HEK293 (cell line): ENCODE data around the gene CDKAL1.

Experiments
- CTCF ChIA-PET: fragments of 350-600 bp; formaldehyde crosslinking; extraction: SDS; loops from one replicate; lab custom pipeline; 2021; ENCODE audit warnings: antibody characterized with exemption; lab: Yijun Ruan, JAX
- POLR2A ChIA-PET: fragments of 300-600 bp; formaldehyde crosslinking; extraction: SDS; loops from one replicate; lab custom pipeline; 2020; ENCODE audit warnings: antibody characterized with exemption, inconsistent platforms; lab: Yijun Ruan, JAX
- H3K27ac ChIP-seq: fragments of 200-500 bp; sonication (Bioruptor generic); 2 replicates; pipeline ENCODE4 v1.5.1; 2014; ENCODE audit warnings: low read depth, low read length, control low read depth, inconsistent platforms; ENCODE audit errors: extremely low read depth
- H3K36me3 ChIP-seq, 2 experiments: fragments of 200-500 bp in 1 of 2; sonication (Bioruptor generic) in 1 of 2; 1 replicate in 1 of 2; 2 replicates in 1 of 2; pipeline ENCODE4 v1.5.1; 2014 to 2017; ENCODE audit warnings: inconsistent platforms in 2 of 2, low read length in 2 of 2; ENCODE audit not compliant: control insufficient read depth in 2 of 2, insufficient read depth in 1 of 2
- H3K4me1 ChIP-seq: fragments of 200-500 bp; sonication (Bioruptor generic); 2 replicates; pipeline ENCODE4 v1.5.1; 2014; ENCODE audit warnings: mild to moderate bottlenecking, low read length, inconsistent platforms; ENCODE audit not compliant: control insufficient read depth, insufficient read depth
- H3K4me3 ChIP-seq: 2 replicates; pipeline ENCODE4 v1.5.1; 2011; ENCODE audit warnings: low read depth, mild to moderate bottlenecking, control low read depth, low read length, moderate library complexity
- H3K9me3 ChIP-seq: fragments of 200-500 bp; sonication (Bioruptor generic); 2 replicates; pipeline ENCODE4 v1.5.1; 2014; ENCODE audit warnings: low read depth, low read length, inconsistent platforms; ENCODE audit not compliant: control insufficient read depth, insufficient read depth
- EGR2 ChIP-seq: fragments of 450-650 bp; formaldehyde crosslinking; IDR thresholded peaks from 2 replicates; pipeline ENCODE4 v1.5.1; 2016; ENCODE audit warnings: low read depth, missing biosample characterization, missing genetic modification characterization
- GLIS2 ChIP-seq: fragments of 450-650 bp; formaldehyde crosslinking; IDR thresholded peaks from 2 replicates; pipeline ENCODE4 v1.5.1; 2016; ENCODE audit warnings: missing biosample characterization, missing genetic modification characterization
- HOXD13 ChIP-seq: sonication (generic); formaldehyde crosslinking; IDR thresholded peaks from 2 replicates; pipeline ENCODE4 v1.8.0; 2022; ENCODE audit warnings: missing genetic modification reagents, borderline replicate concordance
- MYNN ChIP-seq: fragments of 450-650 bp; formaldehyde crosslinking; IDR thresholded peaks from 2 replicates; pipeline ENCODE4 v1.5.1; 2016; ENCODE audit warnings: missing biosample characterization, missing genetic modification characterization, borderline replicate concordance
- SETDB1 ChIP-seq: IDR thresholded peaks from one replicate; pipeline ENCODE4 v1.6.1; 2017; ENCODE audit warnings: mild to moderate bottlenecking, low read length, moderate library complexity, mixed read lengths; ENCODE audit not compliant: insufficient read length
- ZBTB1 ChIP-seq: fragments of 450-650 bp; formaldehyde crosslinking; IDR thresholded peaks from 2 replicates; pipeline ENCODE4 v1.5.1; 2016; ENCODE audit warnings: missing biosample characterization, missing genetic modification characterization
- ZBTB21 ChIP-seq: fragments of 450-650 bp; formaldehyde crosslinking; IDR thresholded peaks from 2 replicates; pipeline ENCODE4 v1.5.1; 2017; ENCODE audit warnings: missing biosample characterization, missing genetic modification characterization
- ZNF132 ChIP-seq: fragments of 450-650 bp; formaldehyde crosslinking; IDR thresholded peaks from 2 replicates; pipeline ENCODE4 v1.5.1; 2017; ENCODE audit warnings: missing biosample characterization, missing genetic modification characterization, borderline replicate concordance
- ZNF169 ChIP-seq: fragments of 450-650 bp; formaldehyde crosslinking; IDR thresholded peaks from 2 replicates; pipeline ENCODE4 v1.5.1; 2016; ENCODE audit warnings: missing biosample characterization, missing genetic modification characterization
- ZNF324 ChIP-seq: fragments of 450-650 bp; formaldehyde crosslinking; IDR thresholded peaks from 2 replicates; pipeline ENCODE4 v1.5.1; 2016; ENCODE audit warnings: missing biosample characterization, missing genetic modification characterization
- ZNF416 ChIP-seq: fragments of 450-650 bp; formaldehyde crosslinking; IDR thresholded peaks from 2 replicates; pipeline ENCODE4 v1.5.1; 2016; ENCODE audit warnings: missing biosample characterization, missing genetic modification characterization
- ZNF48 ChIP-seq: fragments of 450-650 bp; formaldehyde crosslinking; IDR thresholded peaks from 2 replicates; pipeline ENCODE4 v1.5.1; 2016; ENCODE audit warnings: missing biosample characterization, missing genetic modification characterization
- ZNF585B ChIP-seq: fragments of 450-650 bp; formaldehyde crosslinking; IDR thresholded peaks from 2 replicates; pipeline ENCODE4 v1.5.1; 2016; ENCODE audit warnings: missing biosample characterization, missing genetic modification characterization
- ZNF600 ChIP-seq: fragments of 450-650 bp; formaldehyde crosslinking; IDR thresholded peaks from 2 replicates; pipeline ENCODE4 v1.5.1; 2016; ENCODE audit warnings: missing biosample characterization, missing genetic modification characterization
- ZNF654 ChIP-seq: fragments of 450-650 bp; formaldehyde crosslinking; IDR thresholded peaks from 2 replicates; pipeline ENCODE4 v1.5.1; 2016; ENCODE audit warnings: low read depth, missing biosample characterization, missing genetic modification characterization
- TF ChIP-seq, protein P1 (sequence below): fragments of 450-650 bp; formaldehyde crosslinking; IDR thresholded peaks from 2 replicates; pipeline ENCODE4 v1.5.1; 2016; ENCODE audit warnings: missing biosample characterization, missing genetic modification characterization
- TF ChIP-seq, protein P2 (sequence below): fragments of 450-650 bp; formaldehyde crosslinking; IDR thresholded peaks from 2 replicates; pipeline ENCODE4 v1.5.1; 2016; ENCODE audit warnings: missing biosample characterization, missing genetic modification characterization
- TF ChIP-seq, protein P3 (sequence below): fragments of 450-650 bp; IDR thresholded peaks from 2 replicates; pipeline ENCODE4 v1.5.1; 2018; ENCODE audit warnings: missing biosample characterization, mild to moderate bottlenecking, missing genetic modification characterization

Gene CDKAL1

DNA sequence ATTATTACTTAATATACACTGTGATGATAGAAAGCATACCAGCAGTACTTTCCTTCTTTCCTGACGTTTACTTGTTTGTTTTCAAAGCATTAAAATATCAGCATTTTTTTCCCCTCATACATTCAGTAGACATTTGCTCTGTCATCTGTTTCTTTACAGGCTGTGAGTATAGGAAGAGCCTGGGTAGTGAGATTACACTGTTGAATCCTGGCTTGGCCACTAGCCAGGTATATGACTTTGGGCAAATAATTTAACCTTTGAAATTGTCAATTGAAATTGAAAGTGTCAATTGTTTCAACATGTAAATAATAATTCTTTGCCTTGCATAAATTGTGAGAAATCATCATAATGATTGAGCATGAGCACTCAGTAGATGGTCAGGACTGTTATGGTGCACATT is 336.2 kb downstream of the CDKAL1 start:
- no peak overlapping the region for H3K27ac ChIP-seq
- CTCF ChIA-PET: no interaction called here
- H3K36me3 ChIP-seq: no peaks in the 10 kb centered on the region
- no peaks in the 10 kb centered on the region for H3K9me3 ChIP-seq
- POLR2A ChIA-PET: no interaction called here
- TF ChIP-seq MYNN (tag by site-specific recombination): no peak
- no peak for TF ChIP-seq ZNF169 (tag by site-specific recombination)
- TF ChIP-seq ZNF48 (tag by site-specific recombination): no peak
- no peak for TF ChIP-seq ZNF132
- TF ChIP-seq HOXD13 (CRISPR knock-in tag): no peak
- TF ChIP-seq, protein P1, sequence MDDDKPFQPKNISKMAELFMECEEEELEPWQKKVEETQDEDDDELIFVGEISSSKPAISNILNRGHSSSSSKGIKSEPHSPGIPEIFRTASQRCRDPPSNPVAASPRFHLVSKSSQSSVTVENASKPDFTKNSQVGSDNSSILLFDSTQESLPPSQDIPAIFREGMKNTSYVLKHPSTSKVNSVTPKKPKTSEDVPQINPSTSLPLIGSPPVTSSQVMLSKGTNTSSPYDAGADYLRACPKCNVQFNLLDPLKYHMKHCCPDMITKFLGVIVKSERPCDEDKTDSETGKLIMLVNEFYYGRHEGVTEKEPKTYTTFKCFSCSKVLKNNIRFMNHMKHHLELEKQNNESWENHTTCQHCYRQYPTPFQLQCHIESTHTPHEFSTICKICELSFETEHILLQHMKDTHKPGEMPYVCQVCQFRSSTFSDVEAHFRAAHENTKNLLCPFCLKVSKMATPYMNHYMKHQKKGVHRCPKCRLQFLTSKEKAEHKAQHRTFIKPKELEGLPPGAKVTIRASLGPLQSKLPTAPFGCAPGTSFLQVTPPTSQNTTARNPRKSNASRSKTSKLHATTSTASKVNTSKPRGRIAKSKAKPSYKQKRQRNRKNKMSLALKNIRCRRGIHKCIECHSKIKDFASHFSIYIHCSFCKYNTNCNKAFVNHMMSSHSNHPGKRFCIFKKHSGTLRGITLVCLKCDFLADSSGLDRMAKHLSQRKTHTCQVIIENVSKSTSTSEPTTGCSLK (tag by site-specific recombination): no peak
- TF ChIP-seq ZNF324 (tag by site-specific recombination): no peak
- no peak for TF ChIP-seq EGR2 (tag by site-specific recombination)
- no peak for TF ChIP-seq ZBTB21
- no peak for TF ChIP-seq GLIS2
- TF ChIP-seq ZNF600: no peak
- peaks cover 11% of the 10 kb centered on the region; the same call in 1 of the 2 replicates for H3K4me1 ChIP-seq
- no peak overlapping the region for H3K4me3 ChIP-seq

DNA sequence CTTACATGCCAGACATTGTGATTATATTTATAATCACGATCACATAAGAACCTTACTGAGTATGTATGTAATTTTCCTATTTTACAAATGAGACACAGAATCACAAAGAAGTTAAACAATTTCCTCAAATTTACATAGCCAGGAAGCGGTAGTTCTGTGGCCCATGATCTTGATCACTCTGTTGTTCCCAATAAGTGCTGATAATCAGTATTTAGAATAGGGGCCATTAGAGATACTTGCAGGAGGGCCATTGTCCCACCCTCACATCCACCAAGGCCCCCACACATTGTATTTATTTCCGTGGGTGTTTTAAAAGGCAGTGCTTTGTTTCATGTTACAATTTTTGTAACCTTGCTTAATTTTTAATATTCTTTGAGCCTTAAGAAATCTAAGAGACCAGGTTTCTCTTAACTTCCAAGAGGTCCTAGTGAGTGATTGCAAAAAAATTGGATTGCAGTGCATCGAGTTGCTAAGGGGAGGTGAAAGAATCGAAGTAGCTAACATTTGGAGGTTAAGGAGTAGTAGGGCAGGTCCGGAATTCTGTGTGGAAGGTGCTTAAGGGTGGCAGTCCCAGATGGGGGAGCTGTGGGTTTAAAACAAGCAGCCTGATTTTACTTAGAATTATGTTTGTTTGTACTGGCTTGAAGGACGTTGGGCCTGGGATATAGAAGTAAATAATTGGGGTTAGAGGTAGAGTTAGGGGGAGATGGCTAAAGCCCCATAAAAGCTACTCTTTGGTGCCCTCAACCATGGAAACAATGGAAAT is 339.4 kb downstream of the CDKAL1 start:
- H3K27ac ChIP-seq: no peak overlapping the region
- TF ChIP-seq, protein P2, sequence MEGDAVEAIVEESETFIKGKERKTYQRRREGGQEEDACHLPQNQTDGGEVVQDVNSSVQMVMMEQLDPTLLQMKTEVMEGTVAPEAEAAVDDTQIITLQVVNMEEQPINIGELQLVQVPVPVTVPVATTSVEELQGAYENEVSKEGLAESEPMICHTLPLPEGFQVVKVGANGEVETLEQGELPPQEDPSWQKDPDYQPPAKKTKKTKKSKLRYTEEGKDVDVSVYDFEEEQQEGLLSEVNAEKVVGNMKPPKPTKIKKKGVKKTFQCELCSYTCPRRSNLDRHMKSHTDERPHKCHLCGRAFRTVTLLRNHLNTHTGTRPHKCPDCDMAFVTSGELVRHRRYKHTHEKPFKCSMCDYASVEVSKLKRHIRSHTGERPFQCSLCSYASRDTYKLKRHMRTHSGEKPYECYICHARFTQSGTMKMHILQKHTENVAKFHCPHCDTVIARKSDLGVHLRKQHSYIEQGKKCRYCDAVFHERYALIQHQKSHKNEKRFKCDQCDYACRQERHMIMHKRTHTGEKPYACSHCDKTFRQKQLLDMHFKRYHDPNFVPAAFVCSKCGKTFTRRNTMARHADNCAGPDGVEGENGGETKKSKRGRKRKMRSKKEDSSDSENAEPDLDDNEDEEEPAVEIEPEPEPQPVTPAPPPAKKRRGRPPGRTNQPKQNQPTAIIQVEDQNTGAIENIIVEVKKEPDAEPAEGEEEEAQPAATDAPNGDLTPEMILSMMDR (tag by site-specific recombination): peak; percentile 34; the same call in 1 of the 2 replicates
- TF ChIP-seq, protein P3, sequence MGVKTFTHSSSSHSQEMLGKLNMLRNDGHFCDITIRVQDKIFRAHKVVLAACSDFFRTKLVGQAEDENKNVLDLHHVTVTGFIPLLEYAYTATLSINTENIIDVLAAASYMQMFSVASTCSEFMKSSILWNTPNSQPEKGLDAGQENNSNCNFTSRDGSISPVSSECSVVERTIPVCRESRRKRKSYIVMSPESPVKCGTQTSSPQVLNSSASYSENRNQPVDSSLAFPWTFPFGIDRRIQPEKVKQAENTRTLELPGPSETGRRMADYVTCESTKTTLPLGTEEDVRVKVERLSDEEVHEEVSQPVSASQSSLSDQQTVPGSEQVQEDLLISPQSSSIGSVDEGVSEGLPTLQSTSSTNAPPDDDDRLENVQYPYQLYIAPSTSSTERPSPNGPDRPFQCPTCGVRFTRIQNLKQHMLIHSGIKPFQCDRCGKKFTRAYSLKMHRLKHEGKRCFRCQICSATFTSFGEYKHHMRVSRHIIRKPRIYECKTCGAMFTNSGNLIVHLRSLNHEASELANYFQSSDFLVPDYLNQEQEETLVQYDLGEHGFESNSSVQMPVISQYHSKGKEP (tag by site-specific recombination): no peak
- no peak for TF ChIP-seq ZBTB1 (tag by site-specific recombination)
- no peak for TF ChIP-seq ZNF416 (tag by site-specific recombination)
- no peak for TF ChIP-seq ZNF585B (tag by site-specific recombination)
- no peak for TF ChIP-seq SETDB1
- TF ChIP-seq ZNF600: peak; percentile 48; the same call in 1 of the 2 replicates
- TF ChIP-seq ZNF654 (tag by site-specific recombination): peak; percentile 34; the same call in 1 of the 2 replicates
- peaks cover 18% of the 10 kb centered on the region for H3K4me1 ChIP-seq
- no peaks in the 10 kb centered on the region for H3K36me3 ChIP-seq
- ChIA-PET CTCF (interaction anchor here (1.0 kb wide), 1 partner anchor 8 kb away, joined by 3 read pairs; no protein-coding TSS in a partner anchor), POLR2A (no interaction called here)
- H3K4me3 ChIP-seq: no peak overlapping the region
- H3K9me3 ChIP-seq: no peaks in the 10 kb centered on the region
